ENCODE results near the gene ZNF513.
A peak's percentile ranks its signal among the peaks of the same experiment; 100 is the strongest.
"Not testable (repeated sequence)": the region's sequence is repeated elsewhere in the genome, so short reads cannot be mapped to it uniquely, and the experiment has no call there.

Gene ZNF513, protein sequence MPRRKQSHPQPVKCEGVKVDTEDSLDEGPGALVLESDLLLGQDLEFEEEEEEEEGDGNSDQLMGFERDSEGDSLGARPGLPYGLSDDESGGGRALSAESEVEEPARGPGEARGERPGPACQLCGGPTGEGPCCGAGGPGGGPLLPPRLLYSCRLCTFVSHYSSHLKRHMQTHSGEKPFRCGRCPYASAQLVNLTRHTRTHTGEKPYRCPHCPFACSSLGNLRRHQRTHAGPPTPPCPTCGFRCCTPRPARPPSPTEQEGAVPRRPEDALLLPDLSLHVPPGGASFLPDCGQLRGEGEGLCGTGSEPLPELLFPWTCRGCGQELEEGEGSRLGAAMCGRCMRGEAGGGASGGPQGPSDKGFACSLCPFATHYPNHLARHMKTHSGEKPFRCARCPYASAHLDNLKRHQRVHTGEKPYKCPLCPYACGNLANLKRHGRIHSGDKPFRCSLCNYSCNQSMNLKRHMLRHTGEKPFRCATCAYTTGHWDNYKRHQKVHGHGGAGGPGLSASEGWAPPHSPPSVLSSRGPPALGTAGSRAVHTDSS
- total RNA-seq, result 14.3 to 30.3 (median 23.2) reads per million in 3 experiments

DNA sequence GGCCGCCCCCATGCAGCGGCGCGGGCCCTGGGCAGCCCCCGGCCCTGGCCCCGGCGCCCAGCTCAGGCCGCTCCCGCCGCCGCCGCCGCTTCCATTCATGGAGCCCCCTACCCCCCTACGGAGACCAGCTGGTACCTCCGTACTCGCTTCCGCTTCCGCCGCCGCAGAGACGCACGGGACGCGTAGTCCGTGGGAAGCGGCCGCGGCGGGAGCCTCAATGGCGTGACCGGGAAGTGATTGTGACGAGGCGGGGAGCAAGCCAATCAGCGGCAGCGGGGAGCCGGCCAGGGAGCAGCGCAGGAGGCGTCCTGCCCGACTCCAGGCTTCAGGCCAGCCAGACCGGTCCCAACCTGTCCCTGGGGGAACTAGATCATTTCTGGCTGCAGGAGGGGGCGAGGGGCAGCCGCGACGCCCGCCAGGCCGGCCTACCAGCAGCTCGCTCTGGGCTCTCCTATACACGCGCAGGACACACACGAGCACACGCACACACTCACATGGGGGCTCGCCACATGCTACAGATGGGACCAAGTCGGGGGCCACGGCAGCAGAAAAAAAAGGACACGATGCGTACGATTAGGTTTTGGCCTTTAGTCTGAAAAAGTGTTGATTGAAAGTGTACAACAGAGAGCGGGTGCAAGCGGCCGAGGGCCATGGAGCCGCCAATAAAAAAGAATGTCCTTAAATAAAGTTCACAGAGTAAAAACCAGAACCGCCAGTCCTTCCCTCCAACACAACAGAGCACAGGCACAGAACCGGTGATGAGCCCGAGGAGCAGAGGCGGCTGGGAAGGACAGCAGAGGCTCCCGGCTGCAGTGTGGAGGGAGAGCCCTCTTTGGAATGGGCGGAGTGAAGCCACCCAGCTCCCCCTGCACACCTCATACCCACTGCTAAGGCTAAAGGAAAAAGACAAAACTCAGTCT is at the start of gene ZNF513:
Gene ZNF513, minus strand, starts transcription at position 109 of the 920 bp plus-strand sequence. CDS start 208 bp downstream, outside the sequence.
- peak; percentile 81 for DNase-seq

DNA sequence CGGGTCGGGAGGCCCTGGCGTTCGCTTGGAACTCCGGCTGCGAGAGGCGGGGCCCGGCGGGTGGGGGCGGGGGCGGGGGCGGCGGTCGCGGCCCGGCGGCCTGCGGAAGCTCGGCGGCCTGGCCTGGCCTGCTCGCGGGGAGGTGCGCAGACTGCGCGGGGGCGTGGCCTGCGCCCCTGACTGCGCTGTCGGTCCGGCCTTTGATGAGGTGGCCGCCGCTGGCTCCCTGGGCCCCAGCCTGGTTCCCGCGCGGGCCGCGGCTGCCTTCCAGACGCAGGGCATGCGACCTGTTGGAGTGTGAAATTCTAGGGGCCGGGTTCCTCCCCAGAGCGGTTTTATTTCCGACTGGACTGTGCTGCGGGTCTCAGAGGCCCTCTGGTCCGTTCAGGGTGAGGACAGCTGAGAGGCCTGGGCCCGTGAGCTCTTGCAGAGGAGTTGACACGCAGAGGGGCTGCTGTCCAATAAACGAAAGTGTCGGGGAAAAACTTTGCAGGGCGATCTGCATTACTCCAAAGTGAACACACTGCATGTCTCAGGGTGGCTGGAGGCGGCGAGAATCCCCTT is 48.5 kb upstream of the ZNF513 start:
- peak; percentile 58 for DNase-seq

- DNase-seq, result peak; percentile 85
Measured at GRCh38 chr2:27428213-27428977, 47.9 kb upstream of the ZNF513 start, which contains the start of gene NRBP1. Gene NRBP1 (plus strand): TSS chr2:27428631. CDS start chr2:27433274, 4,643 bp downstream.

DNA sequence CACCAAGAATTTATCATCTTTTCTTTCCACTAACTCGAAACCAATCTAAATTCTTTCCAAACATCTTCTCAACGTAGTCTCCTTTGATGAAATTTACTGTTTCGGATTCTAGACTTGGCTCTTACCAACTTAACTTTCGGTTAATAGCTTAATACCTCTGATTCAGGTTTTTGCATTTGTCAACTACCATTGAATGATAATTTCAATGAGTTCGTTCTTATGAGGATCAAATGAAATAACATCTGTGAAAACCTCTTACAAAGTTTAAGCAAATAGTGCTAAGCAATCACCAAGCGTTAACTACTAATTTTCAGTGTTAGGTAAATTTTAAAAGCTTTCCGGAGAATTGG is 47.3 kb upstream of the ZNF513 start:
- no peak for DNase-seq

GRCh38 chr2:27425039-27425438 is 44.5 kb upstream of the ZNF513 start:
- DNase-seq, result not testable (repeated sequence)

- no peak for DNase-seq
Measured at GRCh38 chr2:27422958-27423357, 42.4 kb upstream of the ZNF513 start.

DNA sequence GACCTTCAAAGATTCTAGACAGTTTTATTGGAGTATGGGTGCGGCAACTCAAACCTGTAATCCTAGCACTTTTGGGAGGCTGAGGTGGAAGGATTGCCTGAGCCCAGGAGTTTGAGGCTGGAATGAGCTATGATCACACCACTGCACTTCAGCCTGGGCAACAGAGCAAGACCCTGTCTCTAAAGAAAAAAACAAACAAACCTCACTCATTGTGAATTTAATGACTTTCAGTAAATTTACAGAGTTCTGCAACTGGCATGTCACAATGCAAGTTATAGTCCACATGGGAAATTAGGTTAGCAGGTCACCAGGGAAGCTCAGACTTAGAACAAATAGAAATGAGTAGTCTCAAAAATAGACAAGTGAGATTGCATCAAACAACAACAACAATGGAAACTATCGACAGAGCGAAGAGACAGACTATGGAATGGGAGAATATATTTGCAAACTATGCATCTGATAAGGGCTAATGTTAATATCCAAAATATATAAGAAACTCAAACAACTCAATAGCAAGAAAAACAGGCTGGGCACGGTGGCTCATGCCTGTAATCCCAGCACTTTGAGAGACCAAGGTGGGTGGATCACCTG is 41.2 kb upstream of the ZNF513 start:
- no peak for DNase-seq

DNA sequence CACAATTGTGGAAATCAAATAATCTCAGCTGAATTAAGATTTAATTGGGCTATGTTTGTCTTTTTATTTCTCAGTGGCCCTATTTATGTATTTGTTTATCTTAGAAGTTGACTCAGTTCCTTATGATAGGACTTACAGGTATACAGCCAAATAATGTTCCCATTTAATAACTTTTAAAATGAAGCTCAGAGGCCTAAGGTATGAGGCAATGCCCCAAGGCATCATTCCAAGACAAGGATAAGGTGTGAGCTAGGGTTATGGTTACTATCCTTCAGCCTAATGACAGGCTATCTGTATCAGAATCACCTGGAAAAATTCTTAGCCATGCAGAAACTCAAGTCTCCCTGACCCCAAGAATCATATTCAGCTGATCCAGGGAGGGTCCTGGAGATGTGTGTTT is 40.5 kb upstream of the ZNF513 start:
- DNase-seq, result no peak

GRCh38 chr2:27416151-27416550 is 35.6 kb upstream of the ZNF513 start:
- no peak for DNase-seq

DNA sequence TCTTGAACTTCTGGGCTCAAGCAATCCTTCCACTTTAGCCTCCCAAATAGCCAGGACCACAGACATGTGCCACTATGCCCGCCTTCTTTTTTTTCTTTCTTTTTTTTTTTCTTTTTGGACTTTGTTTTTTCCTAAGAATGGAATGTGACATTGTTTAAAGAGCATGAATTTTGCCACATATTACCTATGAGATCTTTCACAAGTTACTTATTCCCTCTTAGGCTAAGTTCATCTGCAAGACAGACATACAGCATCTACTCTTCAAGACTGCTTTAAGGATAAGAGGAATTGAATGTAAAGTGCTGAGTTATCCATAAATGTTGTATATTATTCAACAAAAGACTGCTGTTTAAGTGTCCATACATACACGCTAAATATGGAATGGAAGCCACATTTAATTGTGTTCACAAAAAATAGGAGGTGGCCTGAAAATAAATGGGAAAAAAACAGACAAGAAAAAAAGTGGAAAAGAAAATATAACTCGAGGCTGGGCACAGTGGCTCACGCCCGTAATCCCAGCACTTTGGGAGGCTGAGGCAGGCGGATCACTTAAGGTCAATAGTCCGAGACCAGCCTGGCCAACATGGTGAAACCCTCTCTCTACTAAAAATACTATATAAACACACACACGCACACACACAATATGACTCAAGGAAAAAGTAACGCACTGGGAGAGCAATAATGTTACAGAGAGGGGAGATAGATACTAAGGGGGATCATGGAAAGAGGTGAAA is 32.1 kb upstream of the ZNF513 start:
- no peak for DNase-seq

DNA sequence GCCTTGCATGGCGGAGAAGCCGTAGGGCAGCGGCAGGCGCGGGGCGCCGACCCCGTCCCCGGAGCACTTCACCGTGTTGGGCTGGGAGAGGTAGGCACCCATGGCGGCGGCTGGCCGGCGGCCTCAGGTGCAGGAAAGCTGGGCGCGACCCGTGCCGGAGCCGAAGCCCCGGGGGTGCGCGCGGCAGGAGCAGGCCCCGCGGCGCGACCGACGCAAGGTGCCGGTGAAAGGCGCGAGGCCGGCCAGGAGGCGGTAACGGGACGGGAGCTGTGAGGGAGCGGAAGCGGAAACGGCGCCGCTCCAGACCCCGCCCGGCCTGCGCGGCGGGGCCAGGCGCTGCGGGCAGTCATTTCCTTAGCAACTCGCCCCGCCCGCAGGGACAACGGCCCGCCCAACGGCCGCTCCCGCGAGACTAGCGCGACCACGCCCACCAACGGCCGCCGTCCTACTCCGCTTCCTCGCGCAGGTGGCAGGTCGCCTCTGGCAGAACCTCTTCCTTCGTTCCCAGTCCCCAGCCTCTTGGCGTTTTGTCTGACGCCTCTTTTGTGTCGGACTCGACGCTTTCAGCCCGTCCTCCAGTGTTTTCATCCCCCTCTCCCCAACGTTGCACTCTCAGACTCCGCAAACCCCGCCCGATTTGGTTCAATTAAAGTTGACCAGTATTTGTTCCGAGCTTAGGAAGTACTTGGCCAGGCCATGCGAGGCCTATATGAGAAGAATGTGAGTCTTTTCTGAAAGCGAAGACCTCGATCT is 29.0 kb upstream of the ZNF513 start, which contains the start of gene PPM1G:
Gene PPM1G, minus strand, starts transcription at position 271 of the 753 bp plus-strand sequence. Its CDS starts 169 bp downstream, at position 102.
- DNase-seq, result peak; percentile 93

- no peak for DNase-seq
Measured at GRCh38 chr2:27408601-27409320, 28.2 kb upstream of the ZNF513 start.

DNA sequence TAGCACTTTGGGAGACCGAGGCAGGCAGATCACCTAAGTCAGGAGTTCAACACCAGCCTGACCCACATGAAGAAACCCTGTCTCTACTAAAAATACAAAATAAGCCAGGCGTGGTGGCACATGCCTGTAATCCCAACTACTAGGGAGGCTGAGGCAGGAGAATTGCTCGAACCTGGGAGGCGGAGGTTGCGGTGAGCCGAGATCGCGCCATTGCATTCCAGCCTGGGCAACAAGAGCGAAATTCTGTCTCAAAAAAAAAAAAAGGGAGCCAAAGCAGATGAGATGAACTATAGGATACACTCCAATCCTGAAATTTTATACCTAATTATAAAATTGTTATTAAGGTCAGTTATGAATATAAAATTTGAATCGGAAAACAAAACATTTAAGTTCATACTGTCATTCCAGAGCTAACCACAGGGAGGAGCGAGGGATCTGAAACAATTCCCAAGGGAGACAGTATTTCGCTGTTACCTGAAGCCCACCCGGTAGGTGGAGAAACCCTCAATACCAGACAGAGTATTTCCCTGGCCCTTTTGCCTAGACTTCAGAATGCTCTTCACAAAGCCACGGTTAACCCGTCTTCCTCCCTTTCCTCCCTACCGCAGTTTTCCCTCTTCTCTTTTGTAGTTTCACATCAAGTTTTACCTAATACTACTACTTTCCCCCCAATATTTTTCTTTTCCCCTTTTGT is 27.4 kb upstream of the ZNF513 start:
- no peak for DNase-seq

DNA sequence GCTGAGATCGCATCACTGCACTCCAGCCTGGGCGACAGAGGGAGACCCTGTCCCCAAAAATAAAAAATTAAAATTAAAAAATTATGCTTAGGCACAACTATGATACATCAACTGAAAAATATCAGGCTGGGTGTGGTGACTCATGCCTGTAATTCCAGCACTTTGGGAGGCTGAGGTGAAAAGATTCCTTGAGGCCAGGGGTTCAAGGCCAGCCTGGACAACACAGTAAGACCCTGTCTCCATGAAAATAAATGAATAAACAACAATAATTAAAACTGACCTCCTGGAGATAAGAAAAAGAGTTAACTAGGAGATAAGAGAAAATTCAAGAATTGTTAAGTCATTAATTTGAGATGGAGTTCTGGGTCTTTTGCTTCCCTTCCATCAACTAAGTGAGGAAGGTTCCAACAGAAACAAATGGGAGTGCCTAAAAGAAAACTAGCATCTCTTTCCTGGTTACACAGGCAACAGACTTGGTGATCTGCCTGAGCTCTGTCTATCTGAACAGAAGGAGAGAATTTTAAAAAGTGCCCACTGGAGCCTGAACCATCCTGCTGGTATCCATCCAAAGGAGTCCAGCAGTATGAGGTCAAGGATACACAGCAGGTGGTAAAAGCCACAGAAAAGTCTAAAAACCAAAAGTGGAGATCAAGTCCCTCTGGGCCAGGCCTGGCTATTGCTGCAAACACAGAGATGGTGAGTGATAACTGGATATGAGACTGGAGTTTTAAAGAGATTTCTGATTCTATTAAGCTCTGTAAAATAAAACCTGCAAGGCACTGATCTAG is 20.0 kb upstream of the ZNF513 start:
- no peak for DNase-seq

- DNase-seq, result no peak
Measured at GRCh38 chr2:27398962-27399361, 18.4 kb upstream of the ZNF513 start.

DNA sequence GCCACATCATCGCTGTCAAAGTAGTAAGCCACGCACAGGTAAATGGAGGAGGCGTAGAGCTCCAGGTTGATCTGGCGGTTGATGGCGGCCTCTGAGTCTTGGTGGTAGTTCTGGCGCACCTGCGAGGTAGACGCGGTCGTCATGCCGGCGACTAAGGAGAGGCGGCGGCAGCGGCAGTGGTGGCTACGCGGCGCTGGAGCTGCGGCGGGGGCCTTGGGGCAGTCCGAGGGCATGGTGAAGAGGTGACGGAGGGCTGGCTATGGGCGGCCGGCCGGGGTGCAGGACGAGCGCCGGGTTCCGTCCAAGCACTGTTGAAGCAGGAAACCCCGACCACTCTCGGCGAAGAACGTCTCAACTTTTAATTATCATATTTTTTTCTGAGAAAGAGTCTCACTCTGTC is 12.7 kb upstream of the ZNF513 start:
- no peak for DNase-seq

GRCh38 chr2:27390822-27391679 is 10.5 kb upstream of the ZNF513 start:
- peak; percentile 74 for DNase-seq
